GM18502 (cell line): ENCODE measurements around the gene FRRS1.
A peak's percentile ranks its signal among the peaks of the same experiment; 100 is the strongest.
"Not testable (repeated sequence)": the region's sequence is repeated elsewhere in the genome, so short reads cannot be mapped to it uniquely, and the experiment has no call there.

Experiments used
- ATAC-seq: cut with Tn5 transposase; IDR thresholded peaks from one replicate; pipeline ENCODE4 v1.9.1; 2021; ENCODE audit warnings: mild to moderate bottlenecking; ENCODE audit not compliant: unreplicated experiment, poor library complexity

Gene FRRS1

GRCh38 chr1:99768104-99768503 is 1.7 kb upstream of the FRRS1 start:
- no peak for ATAC-seq

- ATAC-seq, result no peak
Measured at GRCh38 chr1:99764909-99765308, 1.5 kb downstream of the FRRS1 start.

- ATAC-seq, result no peak
Measured at GRCh38 chr1:99764439-99764838, 2.0 kb downstream of the FRRS1 start.

- ATAC-seq, result no peak
Measured at GRCh38 chr1:99763956-99764355, 2.5 kb downstream of the FRRS1 start.

- ATAC-seq, result no peak
Measured at GRCh38 chr1:99761774-99762173, 4.7 kb downstream of the FRRS1 start.

- ATAC-seq, result no peak
Measured at GRCh38 chr1:99759518-99760160, 6.8 kb downstream of the FRRS1 start.

- ATAC-seq, result not testable (repeated sequence)
Measured at GRCh38 chr1:99758686-99759517, 7.5 kb downstream of the FRRS1 start.

GRCh38 chr1:99758073-99758511 is 8.3 kb downstream of the FRRS1 start:
- peak; percentile 84 for ATAC-seq

GRCh38 chr1:99756598-99756997 is 9.8 kb downstream of the FRRS1 start:
- no peak for ATAC-seq

- no peak for ATAC-seq
Measured at GRCh38 chr1:99755664-99756063, 10.8 kb downstream of the FRRS1 start.

GRCh38 chr1:99754697-99755096 is 11.7 kb downstream of the FRRS1 start:
- no peak for ATAC-seq

- ATAC-seq, result no peak
Measured at GRCh38 chr1:99754055-99754626, 12.3 kb downstream of the FRRS1 start.

- ATAC-seq, result peak; percentile 82
Measured at GRCh38 chr1:99751877-99752504, 14.4 kb downstream of the FRRS1 start.

GRCh38 chr1:99749504-99750347 is 16.7 kb downstream of the FRRS1 start:
- ATAC-seq, result peak; percentile 89

GRCh38 chr1:99748419-99748818 is 18.0 kb downstream of the FRRS1 start:
- ATAC-seq, result no peak

- ATAC-seq, result no peak
Measured at GRCh38 chr1:99745684-99746083, 20.8 kb downstream of the FRRS1 start.

- no peak for ATAC-seq
Measured at GRCh38 chr1:99745061-99745460, 21.4 kb downstream of the FRRS1 start.

- no peak for ATAC-seq
Measured at GRCh38 chr1:99740141-99740540, 26.3 kb downstream of the FRRS1 start.

- ATAC-seq, result no peak
Measured at GRCh38 chr1:99738858-99739465, 27.5 kb downstream of the FRRS1 start.

- ATAC-seq, result no peak
Measured at GRCh38 chr1:99737016-99737415, 29.4 kb downstream of the FRRS1 start.
